Thoracic aorta (tissue), 2 donors: ENCODE measurements around the gene ADGRF3. TPM values are rescaled to one million over a fixed set of nuclear protein-coding genes. Genes with fewer than 3 reads are reported as not detected.
"Not testable (repeated sequence)": the region's sequence is repeated elsewhere in the genome, so short reads cannot be mapped to it uniquely, and the experiment has no call there.

Experiments
- ATAC-seq: fragments of 150-250 bp; one replicate; pipeline ENCODE4 v1.8.0; 2017; ENCODE audit warnings: low read depth; ENCODE audit not compliant: insufficient number of reproducible peaks, low FRiP score
- DNase-seq: peaks from one replicate; pipeline ENCODE4 v3.0.0-alpha.2; 2020; ENCODE audit warnings: low spot score
- H3K27ac ChIP-seq, 2 donors: fragments of 200-600 bp; sonication (generic); 1 replicate in 1 of 2; 2 replicates in 1 of 2; pipeline ENCODE4 v1.5.1; 2016; ENCODE audit warnings: mild to moderate bottlenecking in 2 of 2, moderate library complexity in 2 of 2
- H3K27me3 ChIP-seq: fragments of 200-600 bp; sonication (generic); replicated peaks from 2 replicates; pipeline ENCODE4 v1.6.0; 2016; ENCODE audit warnings: mild to moderate bottlenecking; ENCODE audit not compliant: insufficient read depth
- H3K36me3 ChIP-seq: fragments of 200-600 bp; sonication (generic); one replicate; pipeline ENCODE4 v1.5.1; 2016
- H3K4me1 ChIP-seq, 2 donors: fragments of 200-600 bp; sonication (generic); 1 replicate in 1 of 2; 2 replicates in 1 of 2; pipeline versions ENCODE4 v1.5.1 to v1.6.0; 2016; ENCODE audit warnings: low read depth in 2 of 2, mild to moderate bottlenecking in 1 of 2; ENCODE audit not compliant: control insufficient read depth in 1 of 2
- H3K4me3 ChIP-seq: fragments of 200-600 bp; sonication (generic); 2 replicates; pipeline ENCODE4 v1.5.1; 2016; ENCODE audit warnings: mild to moderate bottlenecking
- H3K9me3 ChIP-seq: fragments of 200-600 bp; sonication (generic); 2 replicates; pipeline ENCODE4 v1.5.1; 2016
- CTCF ChIP-seq: fragments of 200-600 bp; sonication (generic); IDR thresholded peaks from one replicate; pipeline ENCODE4 v1.5.1; 2019; ENCODE audit warnings: antibody characterized with exemption
- total RNA-seq, 2 donors: library from RNA; depleted of rRNA; stranded (reverse); fragments of >200 nt; gene quantifications; one replicate each; pipeline versions ENCODE4 v1.1.0 to v1.2.3, GENCODE V29; 2016

The ADGRF3 gene
- total RNA-seq, 2 donors from 2014 or later: 0.68 TPM; not detected in 1

GRCh38 chr2:26384183-26384582 is 37.6 kb upstream of the ADGRF3 start:
- no peak for TF ChIP-seq CTCF
- Histone ChIP-seq H3K4me3 (no peak overlapping the region), H3K36me3 (no peaks in the 10 kb centered on the region), H3K4me1 (no peaks in the 10 kb centered on the region), H3K9me3 (no peaks in the 10 kb centered on the region), H3K27me3 (no peaks in the 10 kb centered on the region), H3K27ac (no peak overlapping the region)
- DNase-seq (no peak), ATAC-seq (no peak)

GRCh38 chr2:26382564-26382963 is 36.0 kb upstream of the ADGRF3 start:
- ATAC-seq: no peak
- TF ChIP-seq CTCF: no peak
- no peak for DNase-seq
- H3K27ac ChIP-seq: no peak overlapping the region
- H3K9me3 ChIP-seq: no peaks in the 10 kb centered on the region
- no peaks in the 10 kb centered on the region for H3K27me3 ChIP-seq
- no peaks in the 10 kb centered on the region for H3K36me3 ChIP-seq
- no peak overlapping the region for H3K4me3 ChIP-seq
- no peaks in the 10 kb centered on the region for H3K4me1 ChIP-seq

GRCh38 chr2:26380281-26380680 is 33.7 kb upstream of the ADGRF3 start:
- Histone ChIP-seq H3K9me3 (no peaks in the 10 kb centered on the region), H3K4me1 (no peaks in the 10 kb centered on the region), H3K27me3 (no peaks in the 10 kb centered on the region), H3K27ac (no peak overlapping the region), H3K4me3 (no peak overlapping the region), H3K36me3 (no peaks in the 10 kb centered on the region)
- DNase-seq (no peak), ATAC-seq (no peak)
- no peak for TF ChIP-seq CTCF

GRCh38 chr2:26376799-26377198 is 30.2 kb upstream of the ADGRF3 start:
- ATAC-seq: no peak
- no peak for TF ChIP-seq CTCF
- Histone ChIP-seq H3K36me3 (peaks cover 13% of the 10 kb centered on the region), H3K4me1 (no peaks in the 10 kb centered on the region), H3K9me3 (no peaks in the 10 kb centered on the region), H3K27ac (no peak overlapping the region), H3K4me3 (no peak overlapping the region), H3K27me3 (no peaks in the 10 kb centered on the region)
- DNase-seq: no peak

- peaks cover 13% of the 10 kb centered on the region for H3K36me3 ChIP-seq
Measured at GRCh38 chr2:26370909-26371308, 24.3 kb upstream of the ADGRF3 start.

GRCh38 chr2:26369664-26370063 is 23.1 kb upstream of the ADGRF3 start:
- not testable (repeated sequence) for ATAC-seq, H3K4me3 ChIP-seq, H3K9me3 ChIP-seq, H3K27ac ChIP-seq, H3K27me3 ChIP-seq, H3K4me1 ChIP-seq, DNase-seq
- peaks cover 13% of the 10 kb centered on the region for H3K36me3 ChIP-seq

More at GRCh38 chr2:26370909-26371308, 24.3 kb upstream of the ADGRF3 start:
- H3K4me3 ChIP-seq, H3K9me3 ChIP-seq, H3K27me3 ChIP-seq, ATAC-seq, DNase-seq, H3K27ac ChIP-seq, H3K4me1 ChIP-seq: not testable (repeated sequence)
